Bronchial epithelial cell (primary cell): ENCODE data around the gene AGTRAP. TPM values are rescaled to one million over a fixed set of nuclear protein-coding genes. Genes with fewer than 3 reads are reported as not detected.

Source experiments
- DNase-seq: peaks from one replicate; pipeline ENCODE4 v3.0.0-alpha.2; 2010; ENCODE audit warnings: low read depth
- FAIRE-seq: peaks from 2 replicates; lab custom pipeline; 2011; peaks lifted over from hg19 to GRCh38; lab: Jason Lieb, UNC
- H3K27me3 ChIP-seq: 2 replicates; pipeline ENCODE4 v1.5.1; 2011; ENCODE audit warnings: low read length; ENCODE audit not compliant: control insufficient read depth, insufficient read depth
- H3K36me3 ChIP-seq: 2 replicates; pipeline ENCODE4 v1.5.1; 2011; ENCODE audit warnings: low read length; ENCODE audit not compliant: control insufficient read depth, insufficient read depth
- H3K4me3 ChIP-seq: 2 replicates; pipeline ENCODE4 v1.5.1; 2011; ENCODE audit warnings: mild to moderate bottlenecking, low read depth, low read length, control low read depth
- CTCF ChIP-seq: IDR thresholded peaks from 2 replicates; pipeline ENCODE4 v1.5.1; 2011; ENCODE audit warnings: mild to moderate bottlenecking, moderate library complexity, low read length, control low read depth, inconsistent platforms; ENCODE audit not compliant: insufficient read depth, severe bottlenecking
- total RNA-seq: library from RNA; depleted of rRNA; stranded (reverse); fragments of >200 nt; gene quantifications from 2 replicates; pipeline ENCODE4 v1.2.1, GENCODE V29; 2014

The AGTRAP gene
- total RNA-seq, 1 donor from 2014 or later, result 55.3 TPM

- FAIRE-seq (peak; percentile 43), DNase-seq (peak; percentile 84)
- peaks cover 44% of the 10 kb centered on the region for H3K27me3 ChIP-seq
- H3K36me3 ChIP-seq, result no peaks in the 10 kb centered on the region
- no peak overlapping the region for H3K4me3 ChIP-seq
- TF ChIP-seq CTCF, result no peak
Measured at GRCh38 chr1:11693024-11693590, 42.8 kb upstream of the AGTRAP start.

DNA sequence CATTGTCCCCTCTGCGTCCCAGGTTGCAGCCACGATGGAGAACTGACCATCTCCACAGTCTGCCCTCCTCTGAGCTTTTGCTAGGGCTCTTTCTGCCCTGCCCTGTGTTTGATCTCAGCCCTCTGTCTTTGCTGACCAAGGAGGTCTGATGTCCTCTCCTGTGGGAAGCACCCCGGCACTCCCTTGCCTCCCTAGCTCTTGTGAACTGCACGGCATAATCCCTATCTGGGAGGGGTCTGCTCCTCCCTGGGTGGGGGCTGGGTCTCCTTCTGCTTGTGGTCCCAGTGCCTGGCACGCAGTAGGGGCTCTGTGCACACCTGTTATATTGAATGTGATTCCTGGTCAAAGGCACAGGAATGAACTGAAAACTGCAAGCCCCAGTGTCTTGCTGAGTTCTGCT is 42.0 kb upstream of the AGTRAP start:
- H3K36me3 ChIP-seq, result no peaks in the 10 kb centered on the region
- FAIRE-seq, result no peak
- no peak for TF ChIP-seq CTCF
- no peak for DNase-seq
- no peak overlapping the region for H3K4me3 ChIP-seq
- H3K27me3 ChIP-seq, result peaks cover 44% of the 10 kb centered on the region

DNA sequence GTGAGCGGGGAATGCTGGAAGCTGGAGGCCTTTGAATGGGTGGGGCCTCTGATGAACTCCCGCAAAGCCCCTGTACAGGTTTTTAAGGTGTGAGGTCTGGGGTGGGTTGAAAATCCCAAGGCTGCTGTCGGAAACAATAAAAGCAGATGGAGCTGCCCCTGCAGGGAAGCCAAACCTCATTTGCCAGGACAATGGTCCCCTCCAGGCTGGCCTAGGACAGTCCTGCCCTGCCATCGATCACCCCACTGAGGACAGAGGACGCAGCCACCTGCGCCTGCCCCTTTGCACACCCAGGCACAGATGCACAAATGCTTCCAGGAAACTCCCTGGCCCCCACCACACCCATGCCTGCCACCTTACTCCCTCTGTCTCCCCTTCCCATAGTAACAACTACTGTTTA is 40.1 kb upstream of the AGTRAP start:
- no peak for DNase-seq
- Histone ChIP-seq H3K36me3 (no peaks in the 10 kb centered on the region), H3K4me3 (no peak overlapping the region), H3K27me3 (peaks cover 40% of the 10 kb centered on the region)
- no peak for FAIRE-seq
- no peak for TF ChIP-seq CTCF

DNA sequence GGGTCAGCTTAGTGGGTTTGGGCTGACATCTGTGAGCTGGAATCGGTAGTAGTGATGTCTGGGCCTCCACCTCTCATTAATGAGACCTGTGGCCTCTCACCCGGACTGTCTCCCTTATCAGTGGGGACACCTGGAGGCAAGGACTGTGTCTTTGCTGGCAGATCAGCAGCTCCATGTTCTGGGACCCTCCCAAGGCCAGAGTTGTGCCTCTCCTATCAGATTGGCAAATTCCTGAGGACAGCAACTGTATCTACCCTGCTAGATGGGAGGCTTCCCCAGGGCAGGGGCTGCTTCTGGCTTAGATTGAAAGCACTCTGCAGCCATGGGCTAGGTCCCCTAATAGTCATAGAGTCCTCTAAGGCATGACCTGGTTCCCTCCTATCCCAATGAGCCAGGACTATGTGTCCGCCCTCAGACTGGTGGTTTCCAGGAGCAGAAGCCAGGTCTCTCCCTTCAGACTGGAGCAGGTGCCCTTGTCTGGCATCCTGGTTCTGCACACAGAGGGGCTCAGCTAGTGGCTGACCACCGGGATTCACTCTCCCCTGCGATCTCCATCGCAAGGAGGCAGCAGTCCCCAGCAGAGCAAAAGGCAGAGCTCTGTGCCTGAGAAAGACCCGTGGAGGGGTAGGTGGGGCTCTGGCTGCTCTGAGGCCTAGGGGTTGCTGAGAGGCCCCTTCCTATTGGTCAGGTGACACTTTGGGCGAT is 38.6 kb upstream of the AGTRAP start:
- no peak for DNase-seq
- no peak for TF ChIP-seq CTCF
- H3K27me3 ChIP-seq, result peaks cover 43% of the 10 kb centered on the region
- no peaks in the 10 kb centered on the region for H3K36me3 ChIP-seq
- FAIRE-seq, result peak; percentile 23
- H3K4me3 ChIP-seq, result no peak overlapping the region

GRCh38 chr1:11697893-11698210 is 38.1 kb upstream of the AGTRAP start:
- no peak for TF ChIP-seq CTCF
- FAIRE-seq (no peak), DNase-seq (no peak)
- Histone ChIP-seq H3K27me3 (peaks cover 39% of the 10 kb centered on the region), H3K4me3 (no peak overlapping the region), H3K36me3 (no peaks in the 10 kb centered on the region)
